Upper lobe of left lung (tissue), 6 donors: ENCODE data around the gene FAM81A. TPM values are rescaled to one million over a fixed set of nuclear protein-coding genes. Genes with fewer than 3 reads are reported as not detected.
"Not testable (repeated sequence)": the region's sequence is repeated elsewhere in the genome, so short reads cannot be mapped to it uniquely, and the experiment has no call there.

Source experiments
- ATAC-seq, 2 donors: fragments of 200-7000 bp; cut with Tn5 transposase; one replicate each; pipeline ENCODE4 v1.9.1; 2022; ENCODE audit warnings: mild to moderate bottlenecking in 2 of 2, moderate library complexity in 2 of 2; ENCODE audit not compliant: low FRiP score in 2 of 2
- DNase-seq, 2 donors: peaks; one replicate each; pipeline ENCODE4 v3.0.0-alpha.2; 2019 to 2020
- H3K27ac ChIP-seq, 4 donors: fragments of 200-600 bp; sonication (generic); one replicate each; pipeline ENCODE4 v1.5.1; 2016 to 2019
- H3K27me3 ChIP-seq, 4 donors: fragments of 200-600 bp; sonication (generic); one replicate each; pipeline ENCODE4 v1.5.1; 2017 to 2019
- H3K36me3 ChIP-seq, 4 donors: fragments of 200-600 bp; sonication (generic); one replicate each; pipeline ENCODE4 v1.5.1; 2016 to 2019
- H3K4me1 ChIP-seq, 4 donors: fragments of 200-600 bp; sonication (generic); one replicate each; pipeline ENCODE4 v1.5.1; 2018 to 2019
- H3K4me3 ChIP-seq, 4 donors: fragments of 200-600 bp; sonication (generic); one replicate each; pipeline ENCODE4 v1.5.1; 2017 to 2019; ENCODE audit warnings: mild to moderate bottlenecking in 2 of 4, moderate library complexity in 1 of 4
- H3K9me3 ChIP-seq, 4 donors: fragments of 200-600 bp; sonication (generic); one replicate each; pipeline ENCODE4 v1.5.1; 2018 to 2019
- CTCF ChIP-seq, 6 experiments: fragments of 450-650 bp in 4 of 6; fragments of 200-600 bp in 2 of 6; sonication (generic) in 2 of 6; IDR thresholded peaks; one replicate each; pipeline ENCODE4 v1.5.1; 2016 to 2019; ENCODE audit warnings: antibody characterized with exemption in 6 of 6
- EP300 ChIP-seq, 4 donors: sonication (generic); formaldehyde crosslinking; IDR thresholded peaks; one replicate each; pipeline ENCODE4 v1.5.1; 2017; ENCODE audit warnings: antibody characterized with exemption in 4 of 4, control low read depth in 2 of 4
- POLR2A ChIP-seq, 4 donors: fragments of 450-650 bp; IDR thresholded peaks; one replicate each; pipeline ENCODE4 v1.5.1; 2016 to 2017; ENCODE audit warnings: antibody characterized with exemption in 4 of 4, mild to moderate bottlenecking in 2 of 4
- POLR2AphosphoS5 ChIP-seq, 2 donors: sonication (generic); formaldehyde crosslinking; IDR thresholded peaks; one replicate each; pipeline ENCODE4 v1.5.1; 2017; ENCODE audit warnings: antibody characterized with exemption in 2 of 2
- WGBS, 2 donors: methylation state at CpG; one replicate each; pipeline ENCODE4 v1.1.5; 2017 to 2018; 5-methylcytosine and 5-hydroxymethylcytosine counted together
- total RNA-seq, 6 donors: library from RNA; depleted of rRNA in 4 of 6; stranded (reverse); fragments of >200 nt in 4 of 6; gene quantifications; one replicate each; pipeline versions ENCODE4 v1.1.0 to v1.2.1, GENCODE V29; 2016 to 2021
- donor health status: DM: no; HTN: no; CAD: no; lungs with moderate emphysema.
- donor health status: DM: no; HTN: yes; CAD: no; lungs with severe emphysema.

Gene FAM81A
- total RNA-seq, 6 donors from 2014 or later, result 0.11 to 10.8 (median 0.80) TPM; not detected in 1

DNA sequence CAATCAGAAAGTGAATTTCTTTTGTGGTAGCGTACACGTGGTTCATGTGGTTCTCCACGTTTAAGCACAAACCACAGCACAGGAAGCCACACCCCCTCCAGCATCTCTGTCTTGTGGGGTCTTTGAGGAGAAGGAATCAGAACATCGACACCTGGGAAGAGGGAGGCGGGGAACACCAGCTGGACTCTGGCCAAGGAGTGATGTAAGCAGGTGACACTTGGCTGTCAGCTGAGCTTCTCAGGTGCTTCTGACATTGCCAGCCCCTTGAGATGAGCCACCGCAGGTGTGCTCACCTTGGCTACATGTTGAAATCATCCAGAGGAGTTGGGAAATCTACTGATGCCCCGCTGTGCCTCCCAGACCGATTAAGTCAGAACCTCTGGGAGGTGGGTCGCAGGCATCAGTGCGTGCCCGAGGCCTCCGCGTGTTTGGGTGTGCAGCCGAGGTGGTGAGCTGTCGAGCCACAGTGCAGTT is 85.0 kb downstream of the FAM81A start:
- TF ChIP-seq CTCF (IDR thresholded peaks at IDR 0.05) (no peak), POLR2AphosphoS5 (IDR thresholded peaks at IDR 0.05) (no peak), EP300 (IDR thresholded peaks at IDR 0.05) (no peak), POLR2A (IDR thresholded peaks at IDR 0.05) (no peak)
- no peaks in the 10 kb centered on the region for H3K36me3 ChIP-seq
- 73 to 79% methylated on average over 15 of the region's 15 CpGs for WGBS, 2 donors
- H3K4me3 ChIP-seq, result no peak overlapping the region
- H3K27me3 ChIP-seq, result no peaks in the 10 kb centered on the region
- H3K4me1 ChIP-seq, result no peaks in the 10 kb centered on the region
- ATAC-seq, result no peak
- peak overlapping the region in 1 of 4 donors; percentile 42 for H3K27ac ChIP-seq
- no peak for DNase-seq
- H3K9me3 ChIP-seq, result no peaks in the 10 kb centered on the region

GRCh38 chr15:59523702-59524101 is 85.7 kb downstream of the FAM81A start:
- no peak for ATAC-seq

DNA sequence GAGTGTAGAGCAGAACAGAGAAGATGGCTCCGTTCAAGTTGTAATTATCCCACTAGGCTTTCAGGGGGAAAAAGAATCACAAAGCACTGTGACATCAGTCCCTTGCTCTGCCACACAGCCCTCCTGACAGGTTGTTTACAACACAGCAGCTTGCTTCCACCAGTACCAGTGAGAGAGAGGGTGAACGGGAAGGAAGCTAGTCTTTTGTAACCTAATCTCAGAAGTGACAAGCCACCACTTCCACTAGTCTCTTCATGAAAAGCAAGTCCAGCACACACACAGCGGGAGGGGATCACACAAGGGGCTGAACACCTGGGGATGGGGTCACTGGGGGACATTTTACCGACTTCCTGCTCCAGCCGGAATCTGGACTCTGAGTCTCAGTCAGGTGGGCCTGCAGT is 86.3 kb downstream of the FAM81A start:
- H3K4me3 ChIP-seq, result no peak overlapping the region
- H3K4me1 ChIP-seq, result no peaks in the 10 kb centered on the region
- DNase-seq (peak in 1 of 2 donors; percentile 34), ATAC-seq (peak; percentile 49 to 59)
- WGBS, 2 donors, result 27 to 34% methylated on average over 2 to 5 of the region's 5 CpGs
- H3K9me3 ChIP-seq, result no peaks in the 10 kb centered on the region
- peak overlapping the region in 3 of 4 donors; percentile 32 to 54 (median 42) for H3K27ac ChIP-seq
- no peaks in the 10 kb centered on the region for H3K27me3 ChIP-seq
- TF ChIP-seq CTCF (IDR thresholded peaks at IDR 0.05), result no peak
- TF ChIP-seq POLR2A (IDR thresholded peaks at IDR 0.05), result no peak
- no peak for TF ChIP-seq EP300 (IDR thresholded peaks at IDR 0.05)
- TF ChIP-seq POLR2AphosphoS5 (IDR thresholded peaks at IDR 0.05), result no peak
- no peaks in the 10 kb centered on the region for H3K36me3 ChIP-seq

More at GRCh38 chr15:59523702-59524101, 85.7 kb downstream of the FAM81A start:
- Histone ChIP-seq H3K4me1 (no peaks in the 10 kb centered on the region), H3K36me3 (no peaks in the 10 kb centered on the region), H3K4me3 (no peak overlapping the region), H3K27ac (peak overlapping the region in 3 of 4 donors; percentile 32 to 54 (median 42)), H3K27me3 (no peaks in the 10 kb centered on the region), H3K9me3 (no peaks in the 10 kb centered on the region)
- WGBS, 2 donors, result 86 to 92% methylated on average over 6 of the region's 6 CpGs
- TF ChIP-seq CTCF (IDR thresholded peaks at IDR 0.05), result no peak
- TF ChIP-seq EP300 (IDR thresholded peaks at IDR 0.05), result no peak
- no peak for TF ChIP-seq POLR2AphosphoS5 (IDR thresholded peaks at IDR 0.05)
- no peak for TF ChIP-seq POLR2A (IDR thresholded peaks at IDR 0.05)
- no peak for DNase-seq

DNA sequence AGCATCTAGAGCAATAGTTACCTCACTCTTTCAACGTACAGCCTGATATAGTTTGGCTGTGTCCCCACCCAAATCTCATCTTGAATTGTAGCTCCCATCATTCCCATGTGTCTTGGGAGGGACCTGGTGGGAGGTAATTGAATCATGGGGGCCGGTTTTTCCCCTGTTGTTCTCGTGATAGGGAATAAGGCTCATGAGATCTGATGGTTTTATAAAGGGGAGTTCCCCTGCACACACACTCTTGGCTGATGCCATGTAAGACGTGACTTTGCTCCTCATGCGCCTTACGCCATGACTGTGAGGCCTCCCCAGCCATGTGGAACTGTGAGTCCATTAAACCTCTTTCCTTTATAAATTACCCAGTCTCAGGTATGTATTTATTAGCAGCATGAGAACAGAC is 88.5 kb downstream of the FAM81A start:
- DNase-seq, ATAC-seq, H3K9me3 ChIP-seq, H3K27ac ChIP-seq, H3K36me3 ChIP-seq, H3K4me3 ChIP-seq, H3K4me1 ChIP-seq, H3K27me3 ChIP-seq: not testable (repeated sequence)
- 73 to 93% methylated on average over 6 of the region's 6 CpGs for WGBS, 2 donors

GRCh38 chr15:59528429-59528828 is 90.4 kb downstream of the FAM81A start:
- Histone ChIP-seq H3K27ac (no peak overlapping the region), H3K36me3 (no peaks in the 10 kb centered on the region), H3K4me1 (no peaks in the 10 kb centered on the region), H3K27me3 (no peaks in the 10 kb centered on the region), H3K9me3 (no peaks in the 10 kb centered on the region), H3K4me3 (no peak overlapping the region)
- TF ChIP-seq CTCF (IDR thresholded peaks at IDR 0.05) (no peak), POLR2A (IDR thresholded peaks at IDR 0.05) (no peak), EP300 (IDR thresholded peaks at IDR 0.05) (no peak), POLR2AphosphoS5 (IDR thresholded peaks at IDR 0.05) (no peak)
- ATAC-seq (no peak), DNase-seq (no peak)
- 76 to 96% methylated on average over 1 of the region's 1 CpG for WGBS, 2 donors
